HG03520 (cell line): ENCODE data around the gene SMOC2.

Source experiments
- ATAC-seq: cut with Tn5 transposase; IDR thresholded peaks from one replicate; pipeline ENCODE4 v1.9.1; 2021; ENCODE audit warnings: mild to moderate bottlenecking, moderate library complexity; ENCODE audit not compliant: unreplicated experiment

SMOC2 gene, protein sequence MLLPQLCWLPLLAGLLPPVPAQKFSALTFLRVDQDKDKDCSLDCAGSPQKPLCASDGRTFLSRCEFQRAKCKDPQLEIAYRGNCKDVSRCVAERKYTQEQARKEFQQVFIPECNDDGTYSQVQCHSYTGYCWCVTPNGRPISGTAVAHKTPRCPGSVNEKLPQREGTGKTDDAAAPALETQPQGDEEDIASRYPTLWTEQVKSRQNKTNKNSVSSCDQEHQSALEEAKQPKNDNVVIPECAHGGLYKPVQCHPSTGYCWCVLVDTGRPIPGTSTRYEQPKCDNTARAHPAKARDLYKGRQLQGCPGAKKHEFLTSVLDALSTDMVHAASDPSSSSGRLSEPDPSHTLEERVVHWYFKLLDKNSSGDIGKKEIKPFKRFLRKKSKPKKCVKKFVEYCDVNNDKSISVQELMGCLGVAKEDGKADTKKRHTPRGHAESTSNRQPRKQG

DNA sequence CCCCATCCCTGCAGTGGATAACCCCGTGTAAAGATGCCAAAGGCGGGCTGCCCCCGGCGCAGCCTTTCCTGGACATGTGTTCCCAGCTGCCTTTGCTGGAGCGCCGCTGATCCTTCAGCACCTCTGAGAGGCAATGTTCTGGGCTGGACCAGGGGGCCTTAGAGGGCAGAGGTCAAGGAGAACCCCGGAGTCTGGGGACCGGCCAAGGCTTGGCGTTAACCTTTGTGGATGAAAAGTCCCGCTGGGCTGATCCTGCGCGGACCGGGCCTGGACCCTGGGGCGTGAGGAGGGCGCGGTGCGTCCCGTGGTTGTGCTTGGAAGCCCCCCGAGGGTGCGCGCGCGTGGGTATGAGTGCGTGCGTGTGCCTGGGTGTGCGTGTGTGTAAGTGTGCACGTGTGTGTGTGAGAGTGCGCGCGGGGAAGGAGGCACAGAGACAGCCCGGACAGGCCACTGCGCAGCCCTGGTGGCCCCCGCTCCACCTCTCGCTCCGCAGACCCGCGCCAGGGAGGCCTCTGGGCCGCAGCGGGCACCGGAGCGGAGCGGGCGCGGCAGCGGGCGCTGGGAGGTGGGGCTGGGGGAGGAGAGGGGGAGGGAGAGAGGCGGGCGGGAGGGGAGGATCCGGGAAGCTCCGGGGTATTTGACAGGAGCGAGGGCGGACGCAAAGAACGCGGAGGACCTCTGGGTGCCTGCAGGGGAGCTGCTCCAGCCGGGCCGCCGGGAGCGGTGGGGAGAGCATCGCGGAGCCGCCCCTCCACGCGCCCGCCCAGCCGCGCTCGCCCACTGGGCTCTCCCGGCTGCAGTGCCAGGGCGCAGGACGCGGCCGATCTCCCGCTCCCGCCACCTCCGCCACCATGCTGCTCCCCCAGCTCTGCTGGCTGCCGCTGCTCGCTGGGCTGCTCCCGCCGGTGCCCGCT lies at the start of gene SMOC2:
Gene SMOC2 (plus strand): TSS at position 665 of the 914 bp plus-strand sequence. CDS start 187 bp downstream, at position 852.
- ATAC-seq = no peak

DNA sequence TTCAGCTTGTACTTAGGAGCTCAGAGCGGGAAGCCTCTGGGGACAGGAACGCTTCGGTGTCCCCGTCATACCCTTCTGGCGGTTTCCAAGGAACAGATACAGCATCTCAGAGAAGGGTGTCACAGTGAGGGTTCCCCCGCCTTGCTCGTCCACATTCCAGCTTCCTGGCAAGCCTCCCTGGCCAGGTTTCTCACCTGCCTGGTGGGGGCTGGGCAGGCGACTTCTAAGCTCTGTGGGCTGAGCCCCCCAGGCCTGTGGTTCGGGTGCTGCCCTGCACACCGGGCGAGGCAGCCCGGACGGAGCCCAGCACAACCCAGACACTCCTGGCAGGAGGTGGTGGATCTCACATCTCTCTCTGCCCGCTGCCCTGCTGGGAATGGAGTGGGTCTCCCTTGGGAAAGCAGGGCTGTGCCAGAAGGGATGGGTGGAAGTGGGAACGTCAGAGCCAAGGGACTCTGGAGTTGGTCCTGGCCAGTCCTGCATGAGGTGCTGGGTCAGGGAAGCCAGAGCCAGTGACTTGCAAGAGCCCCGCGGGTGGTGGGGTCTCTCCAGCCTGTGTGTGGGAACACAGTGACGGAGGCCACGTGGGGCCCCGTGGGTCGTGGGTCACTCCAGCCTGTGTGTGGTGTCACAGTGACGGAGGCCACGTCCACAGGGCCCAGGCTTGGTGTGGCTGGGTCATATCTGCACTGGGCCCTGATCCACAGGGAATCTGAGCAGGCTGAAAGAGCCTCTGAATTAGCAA lies 47.7 kb upstream of the SMOC2 start:
- ATAC-seq = no peak

DNA sequence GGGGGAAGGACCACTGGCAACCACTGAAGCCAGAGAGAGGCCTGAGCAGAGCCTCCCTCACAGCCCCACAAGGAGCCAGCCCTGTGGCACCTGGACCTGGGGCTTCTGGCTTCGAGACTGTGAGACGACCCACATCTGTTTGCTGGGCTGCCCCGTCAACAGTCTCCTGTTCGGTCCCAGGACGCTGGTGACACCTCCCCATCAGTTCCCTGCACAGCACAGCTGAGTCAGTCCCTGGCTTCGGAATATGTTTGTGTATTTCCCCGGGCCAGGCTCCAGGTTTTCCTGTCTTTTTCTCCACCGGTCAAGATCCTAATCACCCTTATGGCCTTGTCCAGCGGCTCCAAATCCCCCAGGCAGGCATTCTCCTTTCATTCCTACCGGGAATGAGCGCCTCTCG lies 46.4 kb upstream of the SMOC2 start:
- ATAC-seq = no peak

DNA sequence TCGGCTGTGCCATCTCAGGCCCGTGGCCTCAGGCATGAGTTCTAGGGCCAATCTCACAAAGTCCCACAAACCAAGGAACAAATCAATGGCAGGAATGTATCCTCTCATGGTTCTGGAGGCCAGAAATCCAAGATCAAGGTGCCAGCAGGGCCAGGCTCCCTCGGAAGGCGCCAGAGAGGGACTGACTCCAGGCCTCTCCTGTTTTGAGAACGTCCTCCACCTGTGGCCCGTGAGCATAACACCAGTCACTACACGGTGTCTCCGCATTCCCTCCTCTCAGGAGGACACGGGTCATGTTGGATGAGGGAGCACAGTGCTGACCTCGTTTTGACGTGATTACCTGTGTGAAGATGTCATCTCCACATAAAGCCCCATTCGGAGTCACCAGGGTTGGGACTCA lies 45.0 kb upstream of the SMOC2 start:
- ATAC-seq = no peak

DNA sequence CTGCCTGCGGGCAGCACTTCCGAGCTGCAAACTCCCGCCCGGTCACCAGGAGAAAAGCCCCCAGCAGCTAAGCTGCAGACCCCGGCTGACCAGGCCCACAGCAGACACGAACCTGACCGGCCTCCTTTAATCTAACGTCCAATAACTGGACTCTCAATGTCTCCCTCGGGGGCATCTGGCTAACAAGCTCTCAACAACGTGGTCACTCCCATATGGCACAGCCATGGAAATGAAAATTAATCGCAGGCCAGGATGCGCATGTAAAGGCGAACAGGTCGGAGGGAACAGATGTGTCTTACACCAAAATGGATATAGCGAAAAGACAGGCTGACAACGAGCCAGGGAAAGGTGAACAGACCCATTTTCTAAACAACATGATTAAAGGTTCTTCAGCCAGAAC lies 44.4 kb upstream of the SMOC2 start:
- ATAC-seq = no peak

DNA sequence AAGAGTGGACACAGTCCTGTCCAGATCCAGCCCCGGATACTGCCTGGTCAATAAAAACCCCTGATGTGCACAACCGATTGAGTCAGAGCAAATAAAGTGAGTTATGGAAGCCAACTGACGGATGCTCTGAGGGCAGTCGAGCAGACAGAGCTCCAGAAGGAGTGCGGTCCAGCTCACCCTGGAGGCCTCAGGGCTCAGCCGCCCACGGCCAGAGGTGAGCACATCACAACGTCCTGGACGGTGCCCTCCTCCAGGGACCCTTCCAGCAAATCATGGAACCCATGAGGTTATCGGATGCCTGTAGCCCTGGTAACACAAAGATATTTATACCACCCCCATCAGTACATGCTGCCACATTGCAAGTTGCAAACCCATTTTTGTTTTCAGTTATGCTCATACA lies 44.0 kb upstream of the SMOC2 start:
- no peak for ATAC-seq

DNA sequence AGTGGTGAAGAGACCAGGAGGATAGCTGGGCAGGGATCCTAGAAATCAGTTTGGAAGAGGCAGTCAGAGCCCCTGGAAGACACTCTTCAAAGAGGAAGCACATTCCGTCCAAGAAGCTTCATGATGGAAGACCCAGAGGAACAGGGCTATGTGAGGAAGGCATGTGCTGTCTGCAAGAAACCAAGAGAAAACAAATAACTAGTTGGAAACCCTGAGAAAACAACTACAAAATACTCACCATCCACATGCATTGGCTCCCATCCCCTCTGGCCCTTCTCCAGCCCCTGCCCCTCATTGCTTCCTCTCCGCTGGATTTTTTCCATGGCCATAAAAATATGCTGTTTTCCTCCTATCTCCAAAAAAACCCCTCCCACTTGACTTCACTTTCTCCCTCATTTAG lies 40.9 kb upstream of the SMOC2 start:
- ATAC-seq = no peak

DNA sequence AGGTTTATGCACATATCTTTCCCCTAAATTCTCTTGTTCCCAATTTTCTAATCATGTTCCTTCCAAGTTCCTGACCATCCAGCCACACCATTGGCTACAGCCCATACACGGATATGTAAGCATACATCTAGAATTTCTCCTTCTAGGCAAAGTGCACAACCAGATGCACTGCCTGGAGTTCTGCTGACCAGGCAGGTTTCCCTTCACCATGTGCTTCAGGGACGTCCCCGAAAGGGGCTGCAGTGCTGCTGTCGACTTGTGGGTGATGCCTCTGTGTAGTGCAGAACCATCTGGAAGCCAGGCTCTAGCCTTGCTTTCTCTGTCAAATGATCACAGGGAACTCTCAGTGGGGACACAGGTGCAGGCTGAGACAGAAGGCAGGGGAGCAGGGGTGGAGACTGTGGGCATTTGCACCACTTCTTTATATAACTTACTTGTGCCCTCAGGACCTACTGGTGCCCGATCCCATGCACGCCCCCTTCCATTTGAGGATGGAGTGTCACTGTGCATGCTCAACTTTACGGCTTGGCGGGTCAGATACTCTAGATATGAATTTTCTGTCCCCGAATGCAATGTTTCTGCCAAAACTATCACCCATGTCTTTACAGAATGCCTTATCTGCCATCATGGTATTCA lies 37.5 kb upstream of the SMOC2 start:
- no peak for ATAC-seq

DNA sequence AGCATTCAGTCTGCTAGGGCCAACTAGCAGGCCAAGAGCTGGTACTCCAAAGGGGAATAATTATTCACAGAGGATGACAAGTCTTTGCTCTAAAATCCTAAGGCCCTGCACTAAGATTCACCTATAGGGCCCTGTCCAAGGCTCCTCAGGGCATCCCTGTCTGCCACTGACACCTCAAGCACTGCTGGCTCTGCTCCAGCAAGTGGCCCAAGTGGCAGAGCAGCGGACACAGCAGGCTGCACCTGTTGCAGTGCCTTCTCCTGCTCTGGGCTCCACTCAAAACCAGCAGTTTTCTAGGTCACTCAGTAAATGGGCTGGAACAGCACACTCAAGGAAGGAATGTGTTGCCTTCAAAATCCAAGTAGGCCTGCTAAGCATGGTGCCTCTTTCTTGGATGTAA lies 36.4 kb upstream of the SMOC2 start:
- ATAC-seq = no peak

DNA sequence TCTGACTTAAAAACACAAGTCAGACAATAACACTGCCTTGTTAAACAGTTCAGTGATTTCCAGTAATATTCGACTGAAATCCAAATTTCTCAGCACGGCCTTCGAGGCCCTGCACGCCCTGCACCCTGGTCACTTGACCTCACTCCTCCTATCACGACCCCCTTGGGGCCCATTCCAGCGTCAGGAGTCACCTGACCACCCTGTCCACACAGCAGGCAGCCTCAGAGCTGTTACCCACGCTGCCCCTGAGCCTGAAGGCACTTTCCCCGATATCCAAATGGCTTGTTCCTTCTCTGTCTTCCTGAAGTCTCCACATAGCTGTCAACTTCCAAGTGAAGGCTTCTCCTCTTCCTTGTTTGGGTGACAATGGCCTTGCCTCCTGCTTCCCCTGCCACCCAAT lies 33.1 kb upstream of the SMOC2 start:
- no peak for ATAC-seq

DNA sequence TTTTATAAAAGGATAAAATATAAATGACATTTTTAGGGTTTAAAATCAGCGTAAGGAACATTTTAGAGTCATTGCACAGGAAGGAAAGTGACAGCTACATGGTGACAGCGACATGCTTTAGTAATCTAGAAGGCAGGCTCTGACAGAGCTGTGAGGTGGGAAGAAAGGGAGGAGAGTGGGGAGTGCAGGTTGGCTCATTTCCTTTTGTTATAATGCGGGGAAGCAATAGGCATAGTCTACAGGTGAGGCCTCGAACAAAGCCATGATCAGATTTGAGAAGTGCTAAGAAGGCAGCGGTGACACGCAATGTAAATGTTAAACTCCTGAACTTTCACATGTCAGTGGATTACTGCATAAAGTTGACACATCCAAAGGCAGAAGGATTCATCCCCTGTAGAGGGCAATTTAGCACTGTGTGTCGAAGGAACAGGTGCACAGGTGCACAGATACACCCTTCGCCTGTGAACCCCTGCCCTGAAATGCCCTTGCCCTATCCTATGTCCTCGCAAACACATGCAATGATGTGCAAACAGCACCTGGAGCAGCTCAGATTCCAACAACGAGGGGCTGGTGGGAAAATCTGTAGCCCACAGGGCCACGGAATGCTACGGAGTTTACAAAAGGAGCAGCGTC lies 32.4 kb upstream of the SMOC2 start:
- no peak for ATAC-seq

DNA sequence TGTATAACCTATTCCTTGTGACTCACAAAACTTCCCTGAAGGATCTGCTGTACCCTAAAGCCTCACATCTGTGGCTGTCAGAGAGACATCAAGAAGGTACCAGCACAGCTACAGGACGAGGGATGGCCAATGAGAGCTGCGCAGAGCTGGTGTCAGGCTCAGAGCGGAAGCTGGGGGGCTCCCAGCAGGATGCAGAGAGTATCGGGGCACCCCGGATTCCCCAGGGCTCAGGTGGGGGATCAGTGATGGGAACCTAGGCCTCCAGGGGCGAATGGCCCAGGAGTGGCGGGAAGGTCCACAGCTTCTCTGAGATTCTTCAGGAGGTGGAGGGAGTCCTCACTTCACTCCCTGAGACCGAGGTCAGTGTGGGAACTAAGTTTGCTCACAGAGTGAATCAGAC lies 30.9 kb upstream of the SMOC2 start:
- no peak for ATAC-seq

DNA sequence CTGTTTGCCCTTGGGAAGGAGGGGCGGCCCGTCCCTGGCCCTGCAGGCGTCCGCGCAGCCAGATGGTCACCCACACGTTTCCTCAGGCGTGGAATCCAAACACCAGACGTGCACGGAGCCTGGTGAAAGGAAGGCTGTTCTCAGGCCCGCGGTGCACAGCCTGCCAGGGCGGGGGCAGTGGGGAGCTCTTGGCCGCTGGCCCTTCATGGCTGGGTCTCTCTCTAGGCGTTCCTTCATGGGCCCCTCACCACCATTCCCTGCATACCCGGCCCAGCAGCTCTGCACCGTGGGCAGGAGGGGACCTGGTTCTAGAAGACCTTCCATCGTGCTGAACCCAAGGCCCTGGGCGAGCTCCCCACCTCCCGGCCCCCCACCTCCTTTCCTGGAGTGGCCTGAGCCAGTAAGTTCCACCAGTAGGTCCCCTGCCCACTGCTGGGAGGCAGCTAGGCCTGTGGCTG lies 30.4 kb upstream of the SMOC2 start:
- no peak for ATAC-seq

DNA sequence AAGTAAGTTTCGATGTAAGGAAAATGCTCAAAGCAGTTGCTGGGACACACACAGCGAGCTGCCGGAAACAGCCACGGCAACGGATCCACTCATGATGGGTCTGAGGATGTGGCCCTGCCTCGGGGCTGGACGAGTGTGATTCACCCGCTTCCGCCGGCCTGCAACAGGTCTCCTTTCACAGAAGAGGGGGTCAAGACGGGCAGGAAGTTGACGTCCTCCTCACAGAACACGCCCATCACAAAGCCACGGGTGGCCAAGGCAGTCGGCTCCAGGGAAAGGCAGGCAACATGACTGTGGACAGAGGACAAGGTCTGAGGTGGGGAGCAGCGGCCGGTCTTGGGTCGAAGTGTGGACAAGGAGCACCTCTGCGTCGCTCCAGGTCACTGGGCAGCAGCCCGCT lies 29.9 kb upstream of the SMOC2 start:
- ATAC-seq = no peak

DNA sequence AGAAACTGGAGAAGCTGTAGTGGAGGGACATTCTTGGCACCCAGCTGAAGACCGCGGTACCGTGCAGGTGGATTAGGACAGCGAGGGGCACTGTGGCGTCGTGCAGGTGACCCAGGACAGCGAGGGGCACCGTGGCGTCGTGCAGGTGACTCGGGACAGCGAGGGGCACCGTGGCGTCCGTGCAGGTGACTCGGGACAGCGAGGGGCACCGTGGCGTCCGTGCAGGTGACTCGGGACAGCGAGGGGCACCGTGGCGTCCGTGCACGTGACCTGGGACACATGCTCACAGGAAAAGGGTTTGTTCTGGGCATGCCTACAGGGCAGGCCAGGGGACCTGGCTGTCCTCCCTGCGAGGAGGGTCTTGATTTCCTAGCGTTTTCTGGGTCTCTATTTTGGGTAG lies 29.2 kb upstream of the SMOC2 start:
- ATAC-seq = no peak

DNA sequence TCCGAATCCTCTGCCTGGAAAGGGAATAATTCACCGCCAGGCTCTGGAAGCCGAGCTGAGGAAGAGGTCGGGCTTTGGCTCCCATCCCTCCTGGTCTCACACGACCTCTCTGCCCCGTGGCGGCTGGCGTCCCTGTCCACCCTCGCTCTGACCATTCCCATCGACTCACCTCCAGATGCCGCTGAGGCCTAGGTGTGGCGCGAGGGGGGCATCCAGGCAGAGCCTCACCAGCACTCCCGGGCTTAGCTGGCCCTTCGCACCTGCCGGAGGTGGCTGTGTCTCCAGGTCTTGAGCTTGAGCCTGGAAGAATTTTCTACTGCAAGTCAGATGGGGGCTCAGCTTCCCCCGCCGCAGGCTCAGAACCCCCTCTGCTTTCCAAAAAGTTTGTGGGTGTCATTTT lies 28.5 kb upstream of the SMOC2 start:
- ATAC-seq = no peak

DNA sequence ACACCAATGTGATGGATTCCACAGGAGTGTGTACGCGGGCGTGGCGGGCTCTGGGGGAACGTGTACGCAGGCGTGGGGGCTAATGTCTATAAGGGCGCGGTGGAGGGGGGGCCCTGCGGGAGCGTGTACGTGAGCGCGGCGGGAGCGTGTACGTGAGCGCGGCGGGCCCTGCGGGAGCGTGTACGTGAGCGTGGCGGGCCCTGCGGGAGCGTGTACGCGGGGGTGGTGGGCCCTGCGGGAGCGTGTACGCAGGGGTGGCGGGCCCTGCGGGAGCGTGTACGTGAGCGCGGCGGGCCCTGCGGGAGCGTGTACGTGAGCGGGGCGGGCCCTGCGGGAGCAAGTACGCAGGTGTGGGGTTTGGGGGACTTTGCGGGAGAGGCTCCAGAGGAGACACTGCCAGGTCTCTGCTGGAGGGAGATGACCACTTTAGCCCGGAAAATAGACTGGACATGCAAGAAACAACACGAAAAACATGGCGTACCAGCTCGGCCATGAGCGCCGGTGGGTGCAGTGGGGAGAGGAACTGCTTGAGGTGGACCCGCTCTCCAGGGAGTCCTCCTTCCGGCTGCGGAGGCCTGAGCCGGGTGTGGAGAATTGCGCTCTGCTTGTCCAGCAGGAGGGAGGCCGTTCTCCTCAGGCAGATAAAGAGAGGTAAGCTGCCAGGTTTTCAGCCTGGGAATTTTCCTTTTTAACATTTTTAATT lies 27.8 kb upstream of the SMOC2 start:
- no peak for ATAC-seq

DNA sequence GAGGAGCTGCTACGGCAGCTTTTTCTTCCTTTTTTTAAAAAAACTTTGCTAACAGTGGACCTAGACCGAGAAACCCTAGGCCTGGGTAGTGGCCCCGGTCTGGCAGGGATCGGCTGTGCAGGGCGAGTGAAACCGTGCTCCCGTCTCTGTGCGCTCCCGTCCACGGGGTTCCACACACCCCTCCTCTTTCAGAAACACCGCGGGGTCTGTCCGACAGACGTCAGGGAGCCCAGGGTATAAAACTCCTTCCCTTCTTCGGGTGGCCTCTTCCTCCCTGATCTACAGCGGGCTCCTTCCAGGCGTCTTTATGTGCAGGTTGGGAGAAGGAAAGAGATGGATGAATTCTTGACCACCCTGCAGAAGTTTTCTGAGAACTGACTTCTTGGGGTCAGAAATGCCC lies 27.1 kb upstream of the SMOC2 start:
- no peak for ATAC-seq

DNA sequence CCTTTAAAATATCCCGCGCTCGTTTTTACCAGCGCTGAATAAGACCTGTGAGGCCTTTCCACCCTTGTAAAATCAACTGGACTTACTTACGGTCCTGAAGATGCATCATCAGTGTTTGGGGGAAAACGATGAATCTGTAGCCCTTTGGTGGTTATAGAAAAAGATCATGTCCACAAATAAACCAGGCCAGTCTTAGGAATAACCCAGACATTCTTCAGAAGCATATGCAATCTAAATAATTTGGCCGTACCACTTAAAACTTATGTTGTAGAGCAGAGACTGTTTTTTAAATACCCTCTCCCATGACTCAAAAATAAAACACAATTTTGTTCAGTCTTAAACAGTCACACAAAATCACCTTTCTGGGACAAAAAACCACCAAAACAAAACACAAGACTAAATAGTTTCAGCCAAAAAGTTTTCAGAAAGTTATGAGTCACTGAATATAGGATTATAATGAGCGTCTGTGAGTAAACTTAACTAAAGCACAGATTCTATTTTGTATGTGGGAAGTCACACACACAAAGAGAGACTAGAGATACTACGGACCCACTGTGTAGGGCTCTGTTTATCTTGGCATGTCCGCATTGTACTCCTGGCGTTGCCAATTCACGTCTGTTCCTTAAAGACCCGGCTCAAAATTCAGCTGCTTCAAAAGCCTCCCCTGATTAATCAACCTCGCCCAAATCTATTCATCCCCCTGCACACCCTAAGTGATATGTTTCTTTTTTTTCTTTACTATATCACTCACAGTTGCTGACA lies 26.5 kb upstream of the SMOC2 start:
- ATAC-seq = no peak
